T-helper 9 cell (primary cell): ENCODE results near the gene EHF.

Experiments used
- DNase-seq: peaks from one replicate; pipeline ENCODE4 v3.0.0-alpha.2; 2020

Gene EHF

GRCh38 chr11:34602245-34602644, 18.6 kb upstream of the EHF start:
- no peak for DNase-seq

GRCh38 chr11:34603129-34604001, 17.5 kb upstream of the EHF start:
- no peak for DNase-seq

GRCh38 chr11:34604145-34604544, 16.7 kb upstream of the EHF start:
- DNase-seq, result no peak

- DNase-seq, result no peak
These were observed 16.0 kb upstream of the EHF start for GRCh38 chr11:34604911-34605310.

- DNase-seq, result no peak
These were observed 15.2 kb upstream of the EHF start for GRCh38 chr11:34605481-34606325.

GRCh38 chr11:34606326-34607120, 14.4 kb upstream of the EHF start:
- no peak for DNase-seq

GRCh38 chr11:34609187-34609751, 11.6 kb upstream of the EHF start:
- DNase-seq, result no peak

- no peak for DNase-seq
These were observed 11.0 kb upstream of the EHF start for GRCh38 chr11:34609850-34610249.

GRCh38 chr11:34610324-34611041, 10.4 kb upstream of the EHF start:
- DNase-seq, result no peak

GRCh38 chr11:34613015-34613414, 7.9 kb upstream of the EHF start:
- DNase-seq, result no peak

GRCh38 chr11:34613552-34614056, 7.3 kb upstream of the EHF start:
- DNase-seq, result no peak

- no peak for DNase-seq
These were observed 6.4 kb upstream of the EHF start for GRCh38 chr11:34614344-34615104.

- no peak for DNase-seq
These were observed 4.8 kb upstream of the EHF start for GRCh38 chr11:34616086-34616485.

- DNase-seq, result no peak
These were observed 3.9 kb upstream of the EHF start for GRCh38 chr11:34616830-34617504.

- DNase-seq, result no peak
These were observed 2.5 kb upstream of the EHF start for GRCh38 chr11:34618406-34618805.

GRCh38 chr11:34619062-34619516, 1.8 kb upstream of the EHF start:
- no peak for DNase-seq

- no peak for DNase-seq
These were observed 691 bp upstream of the EHF start for GRCh38 chr11:34620202-34620601.

GRCh38 chr11:34621876-34622275, 983 bp downstream of the EHF start:
- DNase-seq, result no peak

- no peak for DNase-seq
These were observed 2.6 kb downstream of the EHF start for GRCh38 chr11:34623463-34623862.

- peak; percentile 2 for DNase-seq
These were observed 3.2 kb downstream of the EHF start for GRCh38 chr11:34624069-34624468.
